GM18498 (cell line): Measurements from ENCODE around the gene CACHD1.

ENCODE experiments used
- ATAC-seq: cut with Tn5 transposase; IDR thresholded peaks from one replicate; pipeline ENCODE4 v1.9.1; 2021; ENCODE audit warnings: mild to moderate bottlenecking, moderate library complexity; ENCODE audit not compliant: unreplicated experiment

Gene CACHD1

GRCh38 chr1:64519901-64520300 is 50.0 kb downstream of the CACHD1 start:
- ATAC-seq: no peak

GRCh38 chr1:64522740-64523139 is 52.8 kb downstream of the CACHD1 start:
- ATAC-seq: no peak

- no peak for ATAC-seq
These were observed 53.7 kb downstream of the CACHD1 start for GRCh38 chr1:64523413-64524337.

GRCh38 chr1:64524614-64525013 is 54.7 kb downstream of the CACHD1 start:
- no peak for ATAC-seq

GRCh38 chr1:64525116-64525686 is 55.3 kb downstream of the CACHD1 start:
- no peak for ATAC-seq

GRCh38 chr1:64526312-64526711 is 56.4 kb downstream of the CACHD1 start:
- no peak for ATAC-seq

GRCh38 chr1:64527165-64527564 is 57.2 kb downstream of the CACHD1 start:
- no peak for ATAC-seq

GRCh38 chr1:64527786-64528185 is 57.9 kb downstream of the CACHD1 start:
- no peak for ATAC-seq

- no peak for ATAC-seq
These were observed 61.2 kb downstream of the CACHD1 start for GRCh38 chr1:64530969-64531692.

- ATAC-seq: no peak
These were observed 62.7 kb downstream of the CACHD1 start for GRCh38 chr1:64532646-64533045.

- no peak for ATAC-seq
These were observed 66.3 kb downstream of the CACHD1 start for GRCh38 chr1:64535938-64536835.

- ATAC-seq: no peak
These were observed 67.0 kb downstream of the CACHD1 start for GRCh38 chr1:64536836-64537490.

- ATAC-seq: no peak
These were observed 68.0 kb downstream of the CACHD1 start for GRCh38 chr1:64537942-64538341.

GRCh38 chr1:64538389-64538788 is 68.5 kb downstream of the CACHD1 start:
- ATAC-seq: no peak

GRCh38 chr1:64539289-64539688 is 69.4 kb downstream of the CACHD1 start:
- no peak for ATAC-seq

GRCh38 chr1:64539781-64540218 is 69.9 kb downstream of the CACHD1 start:
- no peak for ATAC-seq

GRCh38 chr1:64540265-64540791 is 70.4 kb downstream of the CACHD1 start:
- no peak for ATAC-seq

- no peak for ATAC-seq
These were observed 72.2 kb downstream of the CACHD1 start for GRCh38 chr1:64542118-64542517.

- no peak for ATAC-seq
These were observed 73.9 kb downstream of the CACHD1 start for GRCh38 chr1:64543831-64544230.
